Measurements from ENCODE around the gene ANKRD44. TPM values are rescaled to one million over a fixed set of nuclear protein-coding genes. Genes with fewer than 3 reads are reported as not detected.

Gene ANKRD44
- total RNA-seq, 1 donor from 2014 or later = 14.2 TPM

GRCh38 chr2:197183355-197183754, 127.2 kb downstream of the ANKRD44 start:
- Mint-ChIP-seq H3K27ac (peak overlapping the region; percentile 28), H3K4me1 (ENCODE audit: unreplicated experiment) (peaks cover 39% of the 10 kb centered on the region), H3K4me3 (no peak overlapping the region), H3K36me3 (no peaks in the 10 kb centered on the region), H3K27me3 (no peaks in the 10 kb centered on the region), H3K9me3 (peaks cover 5% of the 10 kb centered on the region)
- DNase-seq (ENCODE audit: extremely low spot score, unreplicated experiment) = no peak
- no peak for TF ChIP-seq CTCF (conservative IDR thresholded peaks at IDR 0.05)

- DNase-seq (ENCODE audit: extremely low spot score, unreplicated experiment) = no peak
- Mint-ChIP-seq H3K9me3 (peaks cover 5% of the 10 kb centered on the region), H3K4me1 (ENCODE audit: unreplicated experiment) (peaks cover 39% of the 10 kb centered on the region)
Measured at GRCh38 chr2:197182668-197183067, 127.9 kb downstream of the ANKRD44 start.

GRCh38 chr2:197181491-197181890, 129.1 kb downstream of the ANKRD44 start:
- no peak for TF ChIP-seq CTCF (conservative IDR thresholded peaks at IDR 0.05)
- no peak for DNase-seq (ENCODE audit: extremely low spot score, unreplicated experiment)
- Mint-ChIP-seq H3K27me3 (no peaks in the 10 kb centered on the region), H3K36me3 (no peaks in the 10 kb centered on the region), H3K27ac (no peak overlapping the region), H3K9me3 (peaks cover 5% of the 10 kb centered on the region), H3K4me1 (ENCODE audit: unreplicated experiment) (peaks cover 39% of the 10 kb centered on the region), H3K4me3 (no peak overlapping the region)

More at GRCh38 chr2:197182668-197183067, 127.9 kb downstream of the ANKRD44 start:
- no peaks in the 10 kb centered on the region for H3K36me3 Mint-ChIP-seq
- no peak overlapping the region for H3K4me3 Mint-ChIP-seq
- H3K27ac Mint-ChIP-seq = no peak overlapping the region
- no peak for TF ChIP-seq CTCF (conservative IDR thresholded peaks at IDR 0.05)
- no peaks in the 10 kb centered on the region for H3K27me3 Mint-ChIP-seq

GRCh38 chr2:197179744-197180498, 130.7 kb downstream of the ANKRD44 start:
- Mint-ChIP-seq H3K4me1 (ENCODE audit: unreplicated experiment) (peaks cover 37% of the 10 kb centered on the region), H3K9me3 (peaks cover 5% of the 10 kb centered on the region), H3K4me3 (peak overlapping the region; percentile 36), H3K36me3 (no peaks in the 10 kb centered on the region), H3K27ac (peak overlapping the region; percentile 39), H3K27me3 (no peaks in the 10 kb centered on the region)
- DNase-seq (ENCODE audit: extremely low spot score, unreplicated experiment) = no peak
- no peak for TF ChIP-seq CTCF (conservative IDR thresholded peaks at IDR 0.05)

- no peak for DNase-seq (ENCODE audit: extremely low spot score, unreplicated experiment)
- H3K4me3 Mint-ChIP-seq = no peak overlapping the region
- H3K27me3 Mint-ChIP-seq = no peaks in the 10 kb centered on the region
- peaks cover 17% of the 10 kb centered on the region for H3K4me1 Mint-ChIP-seq (ENCODE audit: unreplicated experiment)
- no peaks in the 10 kb centered on the region for H3K9me3 Mint-ChIP-seq
- H3K27ac Mint-ChIP-seq = no peak overlapping the region
- no peak for TF ChIP-seq CTCF (conservative IDR thresholded peaks at IDR 0.05)
- H3K36me3 Mint-ChIP-seq = no peaks in the 10 kb centered on the region
Measured at GRCh38 chr2:197176522-197176921, 134.1 kb downstream of the ANKRD44 start.
